HepG2 (cell line): ENCODE results near the gene SEMA3F. TPM values are rescaled to one million over a fixed set of nuclear protein-coding genes. Genes with fewer than 3 reads are reported as not detected.

Experiments
- BRF2 ChIP-seq: sonication (generic); formaldehyde crosslinking; IDR thresholded peaks from 2 replicates; pipeline ENCODE4 v1.8.1; 2022; ENCODE audit warnings: mild to moderate bottlenecking, missing genetic modification reagents
- KMT2B ChIP-seq: IDR thresholded peaks from 2 replicates; pipeline ENCODE4 v1.6.1; 2016; ENCODE audit warnings: missing genetic modification reagents, missing compliant biosample characterization
- PBX3 ChIP-seq: sonication (generic); formaldehyde crosslinking; IDR thresholded peaks from 2 replicates; pipeline ENCODE4 v1.8.1; 2023; ENCODE audit warnings: missing genetic modification reagents, inconsistent platforms, borderline replicate concordance
- POLR2G ChIP-seq: fragments of 200-400 bp; formaldehyde crosslinking; IDR thresholded peaks from 2 replicates; pipeline ENCODE4 v1.6.1; 2018; ENCODE audit warnings: mild to moderate bottlenecking, low read depth, low read length, moderate library complexity
- SCMH1 ChIP-seq: sonication (generic); formaldehyde crosslinking; IDR thresholded peaks from 2 replicates; pipeline ENCODE4 v1.9.0; 2021; ENCODE audit warnings: missing genetic modification reagents, mild to moderate bottlenecking, borderline replicate concordance
- TBP ChIP-seq: sonication (generic); formaldehyde crosslinking; IDR thresholded peaks from 2 replicates; pipeline ENCODE4 v1.5.0; 2020; ENCODE audit warnings: missing genetic modification reagents
- TFE3 ChIP-seq: IDR thresholded peaks from 2 replicates; pipeline ENCODE4 v1.6.1; 2016
- TOE1 ChIP-seq: sonication (generic); formaldehyde crosslinking; IDR thresholded peaks from 2 replicates; pipeline ENCODE4 v1.4.0; 2020; ENCODE audit warnings: mild to moderate bottlenecking, missing genetic modification reagents
- ZBTB10 ChIP-seq: sonication (generic); formaldehyde crosslinking; IDR thresholded peaks from 2 replicates; pipeline ENCODE4 v1.4.0; 2020; ENCODE audit warnings: missing genetic modification reagents, borderline replicate concordance
- ZBTB14 ChIP-seq: sonication (generic); formaldehyde crosslinking; IDR thresholded peaks from 2 replicates; pipeline ENCODE4 v1.4.0; 2020; ENCODE audit warnings: missing genetic modification reagents
- ZBTB46 ChIP-seq: sonication (generic); formaldehyde crosslinking; IDR thresholded peaks from 2 replicates; pipeline ENCODE4 v1.4.0; 2020; ENCODE audit warnings: mild to moderate bottlenecking, missing genetic modification reagents, borderline replicate concordance
- ZNF33B ChIP-seq: sonication (generic); formaldehyde crosslinking; IDR thresholded peaks from 2 replicates; pipeline ENCODE4 v1.5.1; 2020; ENCODE audit warnings: mild to moderate bottlenecking, missing genetic modification reagents
- ZNF552 ChIP-seq: sonication (generic); formaldehyde crosslinking; IDR thresholded peaks from 2 replicates; pipeline ENCODE4 v1.9.0; 2022; ENCODE audit warnings: missing genetic modification reagents, mild to moderate bottlenecking, borderline replicate concordance
- ZNF557 ChIP-seq: sonication (generic); formaldehyde crosslinking; IDR thresholded peaks from 2 replicates; pipeline ENCODE4 v1.4.0; 2020; ENCODE audit warnings: missing genetic modification reagents
- ZNF713 ChIP-seq: sonication (generic); formaldehyde crosslinking; IDR thresholded peaks from 2 replicates; pipeline ENCODE4 v1.4.0; 2020; ENCODE audit warnings: mild to moderate bottlenecking, missing genetic modification reagents
- ZSCAN20 ChIP-seq: sonication (generic); formaldehyde crosslinking; IDR thresholded peaks from 2 replicates; pipeline ENCODE4 v1.4.0; 2020; ENCODE audit warnings: missing genetic modification reagents, mild to moderate bottlenecking, borderline replicate concordance
- polyA plus RNA-seq, 8 experiments: library from polyadenylated mRNA; depleted of rRNA in 3 of 8; stranded (reverse) in 7 of 8; unstranded in 1 of 8; fragments of >200 nt; fragmentation: Illumina TruSeq in 4 of 8; extraction: Trizol in 4 of 8; gene quantifications; 2 replicates each; pipeline versions ENCODE4 v1.2.1 to v1.2.3, GENCODE V29; 2011 to 2016; ENCODE audit warnings: low read depth in 4 of 8, missing spikeins in 1 of 8, mixed read lengths in 1 of 8; ENCODE audit not compliant: insufficient read depth in 1 of 8
- total RNA-seq, 5 experiments: library from RNA; depleted of rRNA; stranded (reverse); fragments of >200 nt; fragmentation: Illumina TruSeq; extraction: Trizol; gene quantifications; 2 replicates each; pipeline ENCODE4 v1.2.3, GENCODE V29; 2016; ENCODE audit warnings: low read depth in 1 of 5

SEMA3F gene
- total and polyA plus RNA-seq, 2 of the 13 experiments (the other 11 are each of a cell fraction or from before 2014, with no cell fraction given) = 7.6 to 17.2 TPM

GRCh38 chr3:50194128-50194902, 39.2 kb downstream of the SEMA3F start (continued):
- TF ChIP-seq BRF2 (CRISPR knock-in tag) (no peak), ZNF557 (CRISPR knock-in tag) (no peak), ZNF713 (CRISPR knock-in tag) (no peak), ZBTB10 (no peak), PBX3 (CRISPR knock-in tag) (no peak), ZNF33B (no peak), SCMH1 (CRISPR knock-in tag) (no peak), ZBTB46 (0 out of 2 replicates have a peak, but pooled peaks have one; percentile 79), TOE1 (no peak), ZNF552 (CRISPR knock-in tag) (no peak), TBP (CRISPR knock-in tag) (no peak), KMT2B (CRISPR knock-in tag) (no peak), TFE3 (CRISPR knock-in tag) (0 out of 2 replicates have a peak, but pooled peaks have one; percentile 32), ZBTB14 (CRISPR knock-in tag) (no peak), POLR2G (no peak), ZSCAN20 (no peak)
